HepG2 (cell line): ENCODE results near the gene FCRLA. TPM values are rescaled to one million over a fixed set of nuclear protein-coding genes. Genes with fewer than 3 reads are reported as not detected.

ENCODE experiments used
- ATF4 ChIP-seq, 2 experiments: fragments of 450-650 bp in 1 of 2; sonication (generic) in 1 of 2; formaldehyde crosslinking; IDR thresholded peaks; 2 replicates each; pipeline versions ENCODE4 v1.5.0 to v1.8.0; 2020 to 2022; ENCODE audit warnings: mild to moderate bottlenecking in 1 of 2, missing genetic modification reagents in 1 of 2
- CCAR2 ChIP-seq: fragments of 200-400 bp; formaldehyde crosslinking; optimal IDR thresholded peaks from 2 replicates; pipeline ENCODE3; 2018; ENCODE audit warnings: low read depth, mild to moderate bottlenecking, low read length, moderate library complexity
- CREB3 ChIP-seq: sonication (generic); formaldehyde crosslinking; IDR thresholded peaks from 2 replicates; pipeline ENCODE4 v1.5.0; 2020; ENCODE audit warnings: missing genetic modification reagents
- DBP ChIP-seq: sonication (generic); formaldehyde crosslinking; IDR thresholded peaks from 2 replicates; pipeline ENCODE4 v1.4.0; 2020; ENCODE audit warnings: missing genetic modification reagents; ENCODE audit errors: not compliant biosample characterization
- DNMT1 ChIP-seq: sonication (generic); formaldehyde crosslinking; IDR thresholded peaks from 2 replicates; pipeline ENCODE4 v1.5.1; 2020; ENCODE audit warnings: mild to moderate bottlenecking, missing genetic modification reagents
- FOXK2 ChIP-seq: fragments of 450-650 bp; IDR thresholded peaks from 2 replicates; pipeline ENCODE4 v1.6.1; 2016
- GPBP1L1 ChIP-seq: sonication (generic); formaldehyde crosslinking; IDR thresholded peaks from 2 replicates; pipeline ENCODE4 v1.5.0; 2020; ENCODE audit warnings: mild to moderate bottlenecking, missing genetic modification reagents
- HOXA3 ChIP-seq: sonication (generic); formaldehyde crosslinking; IDR thresholded peaks from 2 replicates; pipeline ENCODE4 v1.5.0; 2020; ENCODE audit warnings: missing genetic modification reagents
- KDM1A ChIP-seq: IDR thresholded peaks from 2 replicates; pipeline ENCODE4 v1.6.1; 2016; ENCODE audit warnings: missing compliant biosample characterization
- MED8 ChIP-seq: sonication (generic); formaldehyde crosslinking; IDR thresholded peaks from 2 replicates; pipeline ENCODE4 v1.8.1; 2023; ENCODE audit warnings: mild to moderate bottlenecking, missing genetic modification reagents; ENCODE audit not compliant: insufficient replicate concordance
- NFE2L2 ChIP-seq: fragments of 150-350 bp; IDR thresholded peaks from 2 replicates; pipeline ENCODE4 v1.6.1; 2014; ENCODE audit warnings: low read length
- NFIB ChIP-seq: sonication (generic); formaldehyde crosslinking; IDR thresholded peaks from 2 replicates; pipeline ENCODE4 v1.9.0; 2021; ENCODE audit warnings: missing genetic modification reagents, mild to moderate bottlenecking, borderline replicate concordance
- RBFOX2 ChIP-seq: fragments of 200-400 bp; formaldehyde crosslinking; IDR thresholded peaks from 2 replicates; pipeline ENCODE4 v1.6.1; 2017; ENCODE audit warnings: low read depth, mild to moderate bottlenecking, low read length
- SALL1 ChIP-seq: sonication (generic); formaldehyde crosslinking; IDR thresholded peaks from 2 replicates; pipeline ENCODE4 v1.8.0; 2022; ENCODE audit warnings: mild to moderate bottlenecking, missing genetic modification reagents
- SALL2 ChIP-seq: sonication (generic); formaldehyde crosslinking; IDR thresholded peaks from 2 replicates; pipeline ENCODE4 v1.8.1; 2023; ENCODE audit warnings: mild to moderate bottlenecking, missing genetic modification reagents, inconsistent platforms
- SP4 ChIP-seq: sonication (generic); formaldehyde crosslinking; IDR thresholded peaks from 2 replicates; pipeline ENCODE4 v1.8.1; 2023; ENCODE audit warnings: mild to moderate bottlenecking, missing genetic modification reagents
- TCF12 ChIP-seq, 2 experiments: fragments of 450-650 bp in 1 of 2; sonication (generic) in 1 of 2; formaldehyde crosslinking in 1 of 2; IDR thresholded peaks; 2 replicates each; pipeline versions ENCODE4 v1.6.1 to v1.8.0; 2017 to 2022; ENCODE audit warnings: antibody characterized with exemption in 1 of 2, mild to moderate bottlenecking in 1 of 2, missing genetic modification reagents in 1 of 2, moderate library complexity in 1 of 2
- U2AF2 ChIP-seq: fragments of 200-400 bp; formaldehyde crosslinking; IDR thresholded peaks from 2 replicates; pipeline ENCODE4 v1.6.1; 2017; ENCODE audit warnings: low read depth, mild to moderate bottlenecking, low read length
- ZBTB2 ChIP-seq: sonication (generic); formaldehyde crosslinking; IDR thresholded peaks from 2 replicates; pipeline ENCODE4 v1.8.0; 2022; ENCODE audit warnings: low read depth, missing genetic modification reagents
- ZFY ChIP-seq: sonication (generic); formaldehyde crosslinking; IDR thresholded peaks from 2 replicates; pipeline ENCODE4 v1.4.0; 2020; ENCODE audit warnings: missing genetic modification reagents
- ZKSCAN5 ChIP-seq: sonication (generic); formaldehyde crosslinking; IDR thresholded peaks from 2 replicates; pipeline ENCODE4 v1.5.1; 2020; ENCODE audit warnings: mild to moderate bottlenecking, missing genetic modification reagents
- ZNF563 ChIP-seq: sonication (generic); formaldehyde crosslinking; IDR thresholded peaks from 2 replicates; pipeline ENCODE4 v1.8.0; 2022; ENCODE audit warnings: mild to moderate bottlenecking, moderate library complexity, missing genetic modification reagents
- ZNF574 ChIP-seq: sonication (generic); formaldehyde crosslinking; IDR thresholded peaks from 2 replicates; pipeline ENCODE4 v1.4.0; 2020; ENCODE audit warnings: missing genetic modification reagents
- ZNF703 ChIP-seq: sonication (generic); formaldehyde crosslinking; IDR thresholded peaks from 2 replicates; pipeline ENCODE4 v1.5.1; 2020; ENCODE audit warnings: missing genetic modification reagents, mild to moderate bottlenecking, moderate library complexity, borderline replicate concordance
- polyA plus RNA-seq, 8 experiments: library from polyadenylated mRNA; depleted of rRNA in 3 of 8; stranded (reverse) in 7 of 8; unstranded in 1 of 8; fragments of >200 nt; fragmentation: Illumina TruSeq in 4 of 8; extraction: Trizol in 4 of 8; gene quantifications; 2 replicates each; pipeline versions ENCODE4 v1.2.1 to v1.2.3, GENCODE V29; 2011 to 2016; ENCODE audit warnings: low read depth in 4 of 8, missing spikeins in 1 of 8, mixed read lengths in 1 of 8; ENCODE audit not compliant: insufficient read depth in 1 of 8
- total RNA-seq, 5 experiments: library from RNA; depleted of rRNA; stranded (reverse); fragments of >200 nt; fragmentation: Illumina TruSeq; extraction: Trizol; gene quantifications; 2 replicates each; pipeline ENCODE4 v1.2.3, GENCODE V29; 2016; ENCODE audit warnings: low read depth in 1 of 5

The FCRLA gene
- total and polyA plus RNA-seq, 2 of the 13 experiments (the other 11 are each of a cell fraction or from before 2014, with no cell fraction given) = not detected

- TF ChIP-seq GPBP1L1 (CRISPR knock-in tag) (no peak), NFE2L2 (no peak), CREB3 (no peak), ZNF703 (no peak), SALL1 (peak; percentile 83), DBP (CRISPR knock-in tag) (no peak), ZKSCAN5 (CRISPR knock-in tag) (no peak), FOXK2 (peak; percentile 74), ZBTB2 (CRISPR knock-in tag) (no peak), U2AF2 (no peak), SP4 (CRISPR knock-in tag) (no peak), KDM1A (CRISPR knock-in tag) (peak; percentile 83), TCF12 (IDR thresholded peaks at IDR 0.05) (no peak), TCF12 (CRISPR knock-in tag; IDR thresholded peaks at IDR 0.05) (no peak), ZNF574 (CRISPR knock-in tag) (peak; percentile 85), ZFY (no peak; the same call in 1 of the 2 replicates), RBFOX2 (no peak), CCAR2 (no peak), ATF4 (CRISPR knock-in tag; IDR thresholded peaks at IDR 0.05) (no peak), MED8 (CRISPR knock-in tag) (no peak), DNMT1 (CRISPR knock-in tag) (no peak), HOXA3 (CRISPR knock-in tag) (peak; percentile 58; the same call in 1 of the 2 replicates), NFIB (CRISPR knock-in tag) (no peak), ZNF563 (no peak), SALL2 (CRISPR knock-in tag) (no peak)
Observed at GRCh38 chr1:161702250-161702649, 4.8 kb upstream of the FCRLA start (continued).
